Measurements from ENCODE around the gene PHF14.

PHF14 gene

DNA sequence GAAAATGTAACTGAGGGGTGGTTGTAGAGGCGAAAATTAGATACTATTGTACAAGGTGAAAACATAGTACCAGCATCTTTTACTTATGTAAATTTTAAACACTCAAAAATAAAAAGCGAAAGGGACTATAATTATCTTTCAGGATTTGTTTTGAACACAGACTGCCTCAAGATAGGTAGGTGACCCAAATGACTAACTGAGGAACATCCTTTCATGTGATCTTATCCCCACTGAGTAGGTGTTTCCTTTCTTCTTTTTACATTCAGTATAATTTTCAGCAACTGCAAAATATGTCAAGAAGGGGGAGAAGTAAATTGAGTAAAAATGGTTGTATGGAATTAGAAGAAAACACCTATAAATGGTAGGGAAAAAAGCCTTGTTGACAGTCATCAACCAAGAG, 236.7 kb downstream of the PHF14 start:
- no peak for DNase-seq

DNA sequence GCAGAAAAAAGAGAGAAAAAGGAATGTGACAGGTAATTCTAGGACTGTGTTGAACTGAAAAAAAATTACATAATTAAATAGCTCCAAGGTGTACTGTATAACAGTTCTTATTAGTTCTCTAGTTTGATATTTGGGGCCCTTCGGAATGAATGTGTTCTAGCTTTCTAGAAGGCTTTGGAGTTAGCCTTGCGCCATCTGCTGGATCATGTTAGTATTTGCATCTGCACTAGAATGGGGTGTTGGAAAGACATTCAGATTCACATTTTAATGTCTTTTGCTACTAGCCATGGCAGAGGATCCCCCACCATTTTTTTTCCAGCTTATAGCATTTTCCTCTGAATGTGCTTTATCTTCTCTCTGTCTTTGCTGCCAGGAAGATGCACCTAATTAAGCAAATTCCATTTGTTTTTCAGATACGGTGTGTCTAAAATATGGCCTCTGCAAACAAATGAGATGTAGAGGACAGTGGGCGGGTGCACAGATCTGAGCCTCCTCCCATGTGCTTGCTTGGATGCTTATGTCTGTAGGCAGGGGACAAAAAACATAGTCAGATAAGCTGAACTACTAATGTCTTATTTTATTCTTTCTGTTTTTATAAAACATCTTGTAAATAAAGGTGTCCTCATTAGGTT, 238.5 kb downstream of the PHF14 start:
- peak; percentile 75 to 86 (median 76) for DNase-seq

DNA sequence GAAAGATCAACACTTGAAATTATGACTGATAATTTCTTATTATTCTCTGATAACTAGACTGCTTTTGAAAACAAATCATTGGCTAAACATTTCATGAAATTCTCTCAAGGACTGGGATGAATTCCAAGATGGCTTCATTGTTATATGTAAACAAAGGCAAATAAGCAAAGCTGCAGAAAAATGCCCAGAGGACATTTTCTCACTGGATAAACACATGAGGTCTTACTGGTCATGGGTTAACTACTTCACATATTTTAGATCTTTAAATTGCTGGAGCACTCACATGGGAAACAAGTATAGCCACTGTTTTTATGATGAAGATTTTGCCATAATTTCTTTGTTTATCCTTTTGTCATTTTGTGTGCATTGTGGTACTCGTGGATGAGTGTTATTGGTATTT, 239.1 kb downstream of the PHF14 start:
- DNase-seq = no peak

DNA sequence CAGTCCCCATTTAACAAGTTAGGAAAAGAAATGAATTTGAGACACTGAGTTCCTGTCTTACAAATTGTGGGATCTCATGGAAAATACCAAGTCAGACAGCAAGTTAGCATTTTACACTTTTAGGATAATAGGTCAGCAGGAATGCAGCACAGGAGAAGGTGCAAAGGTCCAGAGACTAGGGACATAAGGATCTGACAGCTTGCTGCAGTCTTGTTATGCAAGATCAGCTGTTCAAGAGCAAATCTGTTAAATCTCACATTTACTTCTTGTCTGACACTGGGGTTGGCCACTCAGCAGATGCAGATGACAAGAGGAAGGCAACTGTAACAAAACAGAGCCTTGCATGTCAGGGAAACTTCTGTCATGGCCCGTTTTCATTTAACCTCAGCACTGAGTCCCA, 239.6 kb downstream of the PHF14 start:
- peak in 1 of 4 experiments; percentile 6 for DNase-seq

DNA sequence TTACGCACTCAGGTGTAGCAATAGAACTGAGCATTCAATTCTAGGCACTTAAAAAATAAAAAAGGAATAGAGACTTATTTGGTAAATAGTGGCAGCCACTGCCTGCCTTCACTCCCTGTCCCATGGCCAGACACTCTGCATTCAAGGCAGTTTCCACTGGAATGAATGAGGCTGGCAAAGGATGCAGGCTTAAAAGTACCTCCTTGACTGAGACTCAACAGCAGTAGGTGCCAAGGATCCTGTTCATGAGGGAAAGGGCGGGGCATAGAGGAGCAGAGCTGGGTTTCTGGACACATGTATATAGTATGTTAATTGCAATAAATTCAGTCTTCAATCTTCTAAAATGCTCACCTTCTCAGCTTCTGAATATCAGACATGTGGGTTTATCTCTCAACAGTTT, 242.6 kb downstream of the PHF14 start:
- DNase-seq = no peak

DNA sequence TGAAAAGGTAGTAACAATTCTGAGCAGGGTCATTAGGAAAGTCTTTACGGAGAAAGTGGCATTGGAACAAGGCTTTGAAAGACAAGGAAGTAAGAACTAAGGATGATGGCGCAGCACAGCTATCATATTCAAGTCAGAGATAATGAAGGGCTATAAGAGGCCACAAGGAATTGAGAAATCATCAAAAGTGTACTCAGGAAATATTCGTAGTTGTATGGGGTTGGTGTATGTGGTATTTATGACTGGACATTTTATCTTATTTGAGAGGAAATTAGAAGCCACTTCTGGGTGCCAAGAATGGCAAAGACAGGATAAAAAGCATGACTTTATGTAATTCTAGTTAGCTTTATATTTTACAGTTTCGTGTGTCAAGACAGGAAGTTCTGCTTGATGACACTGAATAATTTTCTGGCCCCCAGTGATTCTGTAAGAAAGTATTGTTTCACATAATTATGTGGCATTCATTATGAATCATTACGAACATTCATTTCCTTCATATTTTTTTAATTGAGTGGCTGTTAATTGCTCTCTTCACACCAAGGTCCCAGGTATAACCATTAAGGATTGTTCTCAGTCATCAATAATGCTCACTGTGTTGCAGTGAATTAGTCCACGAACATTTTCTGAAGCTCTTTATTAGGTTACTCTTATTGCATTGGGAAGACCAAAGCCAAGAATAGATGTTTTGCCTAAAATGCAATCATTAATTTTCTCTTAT, 244.3 kb downstream of the PHF14 start:
- DNase-seq = no peak

All from suppressor macrophage (primary cell).